Activated CD4-positive, alpha-beta T cell treated with anti-CD3 and anti-CD28 coated beads, Interleukin-2, amount 10 ng/mL, durations not matched to agents 24 days and 14 days (primary cell): ENCODE results near the gene RAD9A. TPM values are rescaled to one million over a fixed set of nuclear protein-coding genes. Genes with fewer than 3 reads are reported as not detected.

ENCODE experiments used
- DNase-seq: peaks from one replicate; pipeline ENCODE4 v3.0.0; 2022
- H3K27ac Mint-ChIP-seq: one replicate; pipeline ENCODE4 v1.8.0; 2022; ENCODE audit warnings: mild to moderate bottlenecking, mixed read lengths
- H3K27me3 Mint-ChIP-seq: one replicate; pipeline ENCODE4 v1.8.0; 2022; ENCODE audit warnings: mixed read lengths
- H3K36me3 Mint-ChIP-seq: one replicate; pipeline ENCODE4 v1.8.0; 2022; ENCODE audit warnings: low read depth, mild to moderate bottlenecking, mixed read lengths
- H3K4me1 Mint-ChIP-seq: one replicate; pipeline ENCODE4 v1.8.0; 2021; ENCODE audit warnings: mixed read lengths
- H3K4me3 Mint-ChIP-seq: one replicate; pipeline ENCODE4 v1.8.0; 2022; ENCODE audit warnings: mild to moderate bottlenecking, moderate library complexity, mixed read lengths
- H3K9me3 Mint-ChIP-seq: one replicate; pipeline ENCODE4 v1.8.0; 2021; ENCODE audit warnings: mixed read lengths
- intact Hi-C: fragments of 100-400 bp; cut with micrococcal nuclease; formaldehyde crosslinking; loops from one replicate; pipeline ENCODE4 v1.15.1; 2023
- total RNA-seq: library from RNA; stranded (reverse); gene quantifications from 2 replicates; pipeline ENCODE4 v1.2.3, GENCODE V29; 2022

RAD9A gene
- total RNA-seq, 1 donor from 2014 or later, result 31.6 TPM

GRCh38 chr11:67390947-67391303, 861 bp upstream of the RAD9A start:
- Mint-ChIP-seq H3K27ac (peak overlapping the region; percentile 72), H3K9me3 (no peaks in the 10 kb centered on the region), H3K36me3 (peaks cover 9% of the 10 kb centered on the region), H3K4me1 (peaks cover 27% of the 10 kb centered on the region), H3K27me3 (peaks cover 2% of the 10 kb centered on the region), H3K4me3 (peak overlapping the region; percentile 90)
- no peak for DNase-seq
- intact Hi-C loops, result no loop called here

DNA sequence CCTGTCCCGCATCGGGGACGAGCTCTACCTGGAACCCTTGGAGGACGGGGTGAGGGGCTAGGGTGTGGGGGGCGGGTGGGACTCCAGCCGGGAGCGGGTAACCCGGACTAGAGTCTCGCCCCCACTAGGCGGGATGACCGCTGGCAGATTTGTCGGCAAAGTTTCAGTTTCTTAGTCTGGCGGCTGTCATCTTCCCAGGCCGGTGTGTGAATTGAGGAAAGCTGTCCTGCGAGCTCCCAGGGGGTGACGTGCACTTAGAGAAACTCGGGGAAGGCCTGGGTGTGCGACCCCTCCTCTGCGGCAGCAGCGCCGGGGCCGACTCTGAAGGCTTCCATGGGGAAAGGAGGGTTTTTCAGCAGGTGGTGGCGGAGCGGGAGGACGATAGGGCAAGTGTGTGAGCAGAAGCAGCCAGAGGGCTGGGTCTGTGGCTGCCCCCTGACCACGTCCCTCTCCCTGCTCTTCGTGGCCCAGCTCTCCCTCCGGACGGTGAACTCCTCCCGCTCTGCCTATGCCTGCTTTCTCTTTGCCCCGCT, 463 bp downstream of the RAD9A start:
- intact Hi-C loops, result loop anchor here (1.0 kb wide), 1 partner anchor 9 kb away; the partner anchor contains the start of gene PPP1CA
- no peaks in the 10 kb centered on the region for H3K9me3 Mint-ChIP-seq
- peaks cover 35% of the 10 kb centered on the region for H3K4me1 Mint-ChIP-seq
- peaks cover 19% of the 10 kb centered on the region for H3K36me3 Mint-ChIP-seq
- peak overlapping the region; percentile 90 for H3K4me3 Mint-ChIP-seq
- DNase-seq, result no peak
- peak overlapping the region; percentile 80 for H3K27ac Mint-ChIP-seq
- H3K27me3 Mint-ChIP-seq, result no peaks in the 10 kb centered on the region

- peaks cover 30% of the 10 kb centered on the region for H3K36me3 Mint-ChIP-seq
- H3K27ac Mint-ChIP-seq, result peak overlapping the region; percentile 72
- no peak for DNase-seq
- H3K4me3 Mint-ChIP-seq, result peak overlapping the region; percentile 90
- H3K4me1 Mint-ChIP-seq, result peaks cover 39% of the 10 kb centered on the region
- intact Hi-C loops, result no loop called here
- no peaks in the 10 kb centered on the region for H3K27me3 Mint-ChIP-seq
- H3K9me3 Mint-ChIP-seq, result no peaks in the 10 kb centered on the region
Observed at GRCh38 chr11:67393437-67393836, 1.7 kb downstream of the RAD9A start.

DNA sequence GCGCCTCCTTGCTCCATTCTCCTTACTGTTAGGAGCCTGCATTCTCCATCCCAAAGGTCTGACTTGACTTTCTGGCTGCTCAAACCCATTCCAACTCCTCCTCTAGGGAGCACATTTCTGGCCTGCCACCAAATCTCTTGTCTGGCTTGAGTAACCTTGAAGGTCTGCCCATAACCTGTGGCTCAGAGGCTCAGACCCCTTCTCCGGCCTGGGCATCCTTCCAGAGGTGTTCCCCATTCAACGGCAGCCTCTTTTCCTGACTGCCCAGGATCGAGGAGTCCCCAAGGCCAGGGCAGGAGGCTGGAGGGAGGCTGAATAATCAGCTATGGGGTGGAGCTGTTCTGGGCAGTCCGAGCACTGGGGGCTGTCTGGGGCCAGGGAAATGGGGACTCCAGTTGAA, 2.2 kb downstream of the RAD9A start:
- Mint-ChIP-seq H3K4me1 (peaks cover 40% of the 10 kb centered on the region), H3K27ac (peak overlapping the region; percentile 72), H3K36me3 (peaks cover 32% of the 10 kb centered on the region), H3K4me3 (peak overlapping the region; percentile 90), H3K9me3 (no peaks in the 10 kb centered on the region), H3K27me3 (no peaks in the 10 kb centered on the region)
- intact Hi-C loops, result no loop called here
- no peak for DNase-seq

DNA sequence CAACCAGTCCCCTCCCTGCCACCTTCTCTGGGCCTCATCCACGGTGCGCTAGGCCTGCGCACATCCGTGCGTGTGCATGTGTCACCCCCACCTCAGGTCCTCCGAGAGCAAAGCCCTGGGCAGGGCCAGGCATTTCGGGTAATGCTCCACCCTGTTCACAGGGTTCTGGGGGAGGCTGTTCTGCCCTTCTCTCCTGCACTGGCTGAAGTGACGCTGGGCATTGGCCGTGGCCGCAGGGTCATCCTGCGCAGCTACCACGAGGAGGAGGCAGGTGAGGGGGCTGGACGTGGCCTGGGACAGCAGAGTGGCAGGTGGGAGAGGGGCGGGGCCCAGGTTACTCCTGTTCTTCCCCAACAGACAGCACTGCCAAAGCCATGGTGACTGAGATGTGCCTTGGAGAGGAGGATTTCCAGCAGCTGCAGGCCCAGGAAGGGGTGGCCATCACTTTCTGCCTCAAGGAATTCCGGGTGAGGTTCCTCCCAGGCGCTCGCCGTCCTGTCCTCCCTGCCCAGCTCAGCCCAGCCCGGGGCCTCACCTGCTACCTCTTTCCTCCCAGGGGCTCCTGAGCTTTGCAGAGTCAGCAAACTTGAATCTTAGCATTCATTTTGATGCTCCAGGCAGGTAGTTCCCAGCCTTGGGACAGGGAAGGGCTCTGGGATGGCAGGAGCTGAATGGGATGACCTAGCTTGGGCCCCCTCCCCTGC, 3.9 kb downstream of the RAD9A start:
- no peak overlapping the region for H3K27ac Mint-ChIP-seq

GRCh38 chr11:67396259-67396581, 4.4 kb downstream of the RAD9A start:
- Mint-ChIP-seq H3K27me3 (no peaks in the 10 kb centered on the region), H3K27ac (peak overlapping the region; percentile 16), H3K9me3 (no peaks in the 10 kb centered on the region), H3K4me1 (peaks cover 36% of the 10 kb centered on the region), H3K4me3 (no peak overlapping the region), H3K36me3 (peaks cover 45% of the 10 kb centered on the region)
- intact Hi-C loops, result no loop called here
- DNase-seq, result no peak

More for the DNA sequence above, 3.9 kb downstream of the RAD9A start:
- H3K4me1 Mint-ChIP-seq, result peaks cover 40% of the 10 kb centered on the region
- no peaks in the 10 kb centered on the region for H3K27me3 Mint-ChIP-seq
- H3K9me3 Mint-ChIP-seq, result no peaks in the 10 kb centered on the region
- H3K36me3 Mint-ChIP-seq, result peaks cover 43% of the 10 kb centered on the region
- no peak overlapping the region for H3K4me3 Mint-ChIP-seq
- DNase-seq, result no peak
- intact Hi-C loops, result no loop called here

GRCh38 chr11:67396587-67397389, 5.0 kb downstream of the RAD9A start:
- intact Hi-C loops, result no loop called here
- no peaks in the 10 kb centered on the region for H3K9me3 Mint-ChIP-seq
- peaks cover 35% of the 10 kb centered on the region for H3K4me1 Mint-ChIP-seq

GRCh38 chr11:67397536-67397935, 5.8 kb downstream of the RAD9A start:
- no peak for DNase-seq
- Mint-ChIP-seq H3K9me3 (no peaks in the 10 kb centered on the region), H3K27me3 (no peaks in the 10 kb centered on the region), H3K27ac (no peak overlapping the region), H3K36me3 (peaks cover 45% of the 10 kb centered on the region), H3K4me1 (peaks cover 33% of the 10 kb centered on the region), H3K4me3 (no peak overlapping the region)
- intact Hi-C loops, result no loop called here

More at GRCh38 chr11:67396587-67397389, 5.0 kb downstream of the RAD9A start:
- DNase-seq, result no peak
- Mint-ChIP-seq H3K27ac (peak overlapping the region; percentile 87), H3K4me3 (peak overlapping the region; percentile 69), H3K36me3 (peaks cover 45% of the 10 kb centered on the region), H3K27me3 (no peaks in the 10 kb centered on the region)

GRCh38 chr11:67397986-67398660, 6.3 kb downstream of the RAD9A start:
- peak overlapping the region; percentile 34 for H3K4me3 Mint-ChIP-seq
- no peak for DNase-seq
- H3K4me1 Mint-ChIP-seq, result peaks cover 31% of the 10 kb centered on the region
- H3K36me3 Mint-ChIP-seq, result peaks cover 45% of the 10 kb centered on the region
- no peaks in the 10 kb centered on the region for H3K9me3 Mint-ChIP-seq
- H3K27me3 Mint-ChIP-seq, result no peaks in the 10 kb centered on the region
- H3K27ac Mint-ChIP-seq, result no peak overlapping the region
- intact Hi-C loops, result no loop called here

GRCh38 chr11:67398661-67399563, 7.1 kb downstream of the RAD9A start:
- peaks cover 40% of the 10 kb centered on the region for H3K36me3 Mint-ChIP-seq
- H3K4me1 Mint-ChIP-seq, result peaks cover 31% of the 10 kb centered on the region
- peak overlapping the region; percentile 45 for H3K27ac Mint-ChIP-seq
- H3K4me3 Mint-ChIP-seq, result peak overlapping the region; percentile 37
- DNase-seq, result no peak
- intact Hi-C loops, result no loop called here
- H3K27me3 Mint-ChIP-seq, result no peaks in the 10 kb centered on the region
- H3K9me3 Mint-ChIP-seq, result no peaks in the 10 kb centered on the region

GRCh38 chr11:67400251-67400941, 8.6 kb downstream of the RAD9A start:
- H3K36me3 Mint-ChIP-seq, result peaks cover 48% of the 10 kb centered on the region
- H3K27ac Mint-ChIP-seq, result peak overlapping the region; percentile 70
- DNase-seq, result no peak
- peak overlapping the region; percentile 91 for H3K4me3 Mint-ChIP-seq
- H3K27me3 Mint-ChIP-seq, result no peaks in the 10 kb centered on the region
- intact Hi-C loops, result loop anchor here (5.0 kb wide), 2 partner anchors 133 to 407 kb away; partner anchors contain the start of gene GRK2
- H3K4me1 Mint-ChIP-seq, result peaks cover 39% of the 10 kb centered on the region
- H3K9me3 Mint-ChIP-seq, result no peaks in the 10 kb centered on the region

- peak overlapping the region; percentile 91 for H3K4me3 Mint-ChIP-seq
- H3K36me3 Mint-ChIP-seq, result peaks cover 49% of the 10 kb centered on the region
- peaks cover 42% of the 10 kb centered on the region for H3K4me1 Mint-ChIP-seq
- no peaks in the 10 kb centered on the region for H3K9me3 Mint-ChIP-seq
- no peak for DNase-seq
- intact Hi-C loops, result loop anchor here (1.0 to 5.0 kb wide), 6 partner anchors 9 to 406 kb away; partner anchors contain the start of genes GRK2, RPS6KB2 and TMEM134
- H3K27me3 Mint-ChIP-seq, result no peaks in the 10 kb centered on the region
- H3K27ac Mint-ChIP-seq, result peak overlapping the region; percentile 70
Observed at GRCh38 chr11:67400942-67401494, 9.2 kb downstream of the RAD9A start.
